ENCODE results near the gene FBXW5. TPM values are rescaled to one million over a fixed set of nuclear protein-coding genes. Genes with fewer than 3 reads are reported as not detected.

Gene FBXW5
- total RNA-seq, 2 donors from 2014 or later: 64.2 to 76.5 TPM

- Histone ChIP-seq H3K4me3 (ENCODE audit: low read length) (no peak overlapping the region), H3K27me3 (ENCODE audit: control insufficient read depth, insufficient read depth, low read length, poor library complexity, severe bottlenecking) (no peaks in the 10 kb centered on the region), H3K36me3 (ENCODE audit: control insufficient read depth, insufficient read depth, low read length) (peaks cover 50% of the 10 kb centered on the region), H3K27ac (ENCODE audit: low read depth, low read length) (no peak overlapping the region), H3K9me3 (ENCODE audit: control insufficient read depth, low read length) (no peaks in the 10 kb centered on the region), H3K9ac (ENCODE audit: extremely low read depth, low read length, poor library complexity, severe bottlenecking) (no peak overlapping the region), H3K4me1 (ENCODE audit: control insufficient read depth, insufficient read depth, low read length) (no peaks in the 10 kb centered on the region)
- TF ChIP-seq, protein P1, sequence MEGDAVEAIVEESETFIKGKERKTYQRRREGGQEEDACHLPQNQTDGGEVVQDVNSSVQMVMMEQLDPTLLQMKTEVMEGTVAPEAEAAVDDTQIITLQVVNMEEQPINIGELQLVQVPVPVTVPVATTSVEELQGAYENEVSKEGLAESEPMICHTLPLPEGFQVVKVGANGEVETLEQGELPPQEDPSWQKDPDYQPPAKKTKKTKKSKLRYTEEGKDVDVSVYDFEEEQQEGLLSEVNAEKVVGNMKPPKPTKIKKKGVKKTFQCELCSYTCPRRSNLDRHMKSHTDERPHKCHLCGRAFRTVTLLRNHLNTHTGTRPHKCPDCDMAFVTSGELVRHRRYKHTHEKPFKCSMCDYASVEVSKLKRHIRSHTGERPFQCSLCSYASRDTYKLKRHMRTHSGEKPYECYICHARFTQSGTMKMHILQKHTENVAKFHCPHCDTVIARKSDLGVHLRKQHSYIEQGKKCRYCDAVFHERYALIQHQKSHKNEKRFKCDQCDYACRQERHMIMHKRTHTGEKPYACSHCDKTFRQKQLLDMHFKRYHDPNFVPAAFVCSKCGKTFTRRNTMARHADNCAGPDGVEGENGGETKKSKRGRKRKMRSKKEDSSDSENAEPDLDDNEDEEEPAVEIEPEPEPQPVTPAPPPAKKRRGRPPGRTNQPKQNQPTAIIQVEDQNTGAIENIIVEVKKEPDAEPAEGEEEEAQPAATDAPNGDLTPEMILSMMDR (conservative IDR thresholded peaks at IDR 0.05): no peak
- H3K4me3 Mint-ChIP-seq: no peak overlapping the region
- 17 to 91% methylated on average over 1 to 11 of the region's 11 CpGs for WGBS, 2 experiments (ENCODE audit: insufficient coverage in 1 of 2, insufficient read length in 1 of 2)
- H3K9me3 Mint-ChIP-seq: no peaks in the 10 kb centered on the region
- no peaks in the 10 kb centered on the region for H3K4me1 Mint-ChIP-seq
- no peak for DNase-seq
- peaks cover 58% of the 10 kb centered on the region for H3K36me3 Mint-ChIP-seq (ENCODE audit: low read depth)
- H3K27ac Mint-ChIP-seq: no peak overlapping the region
- H3K27me3 Mint-ChIP-seq (ENCODE audit: insufficient read depth): no peaks in the 10 kb centered on the region
Observed at GRCh38 chr9:136917902-136918301, 26.6 kb downstream of the FBXW5 start.

GRCh38 chr9:136916330-136917184, 28.0 kb downstream of the FBXW5 start:
- DNase-seq: no peak
- WGBS, 2 experiments (ENCODE audit: insufficient coverage in 1 of 2, insufficient read length in 1 of 2): 95 to 96% methylated on average over 29 to 32 of the region's 32 CpGs
- no peak overlapping the region for H3K4me3 ChIP-seq (ENCODE audit: low read length)
- no peaks in the 10 kb centered on the region for H3K9me3 ChIP-seq (ENCODE audit: control insufficient read depth, low read length)
- Mint-ChIP-seq H3K9me3 (no peaks in the 10 kb centered on the region), H3K36me3 (ENCODE audit: low read depth) (peaks cover 52% of the 10 kb centered on the region), H3K4me1 (no peaks in the 10 kb centered on the region), H3K27ac (no peak overlapping the region), H3K27me3 (ENCODE audit: insufficient read depth) (no peaks in the 10 kb centered on the region), H3K4me3 (no peak overlapping the region)
- no peaks in the 10 kb centered on the region for H3K4me1 ChIP-seq (ENCODE audit: control insufficient read depth, insufficient read depth, low read length)
- H3K27ac ChIP-seq (ENCODE audit: low read depth, low read length): no peak overlapping the region
- peaks cover 52% of the 10 kb centered on the region for H3K36me3 ChIP-seq (ENCODE audit: control insufficient read depth, insufficient read depth, low read length)
- H3K27me3 ChIP-seq (ENCODE audit: control insufficient read depth, insufficient read depth, low read length, poor library complexity, severe bottlenecking): no peaks in the 10 kb centered on the region
- TF ChIP-seq, protein P1 (conservative IDR thresholded peaks at IDR 0.05): no peak
- no peak overlapping the region for H3K9ac ChIP-seq (ENCODE audit: extremely low read depth, low read length, poor library complexity, severe bottlenecking)

- H3K9me3 ChIP-seq (ENCODE audit: control insufficient read depth, low read length): no peaks in the 10 kb centered on the region
- H3K27ac ChIP-seq (ENCODE audit: low read depth, low read length): no peak overlapping the region
- Mint-ChIP-seq H3K27ac (no peak overlapping the region), H3K36me3 (ENCODE audit: low read depth) (peaks cover 53% of the 10 kb centered on the region), H3K4me1 (no peaks in the 10 kb centered on the region), H3K4me3 (no peak overlapping the region), H3K27me3 (ENCODE audit: insufficient read depth) (no peaks in the 10 kb centered on the region), H3K9me3 (no peaks in the 10 kb centered on the region)
- no peak for DNase-seq
- H3K9ac ChIP-seq (ENCODE audit: extremely low read depth, low read length, poor library complexity, severe bottlenecking): no peak overlapping the region
- H3K36me3 ChIP-seq (ENCODE audit: control insufficient read depth, insufficient read depth, low read length): peaks cover 53% of the 10 kb centered on the region
- no peaks in the 10 kb centered on the region for H3K4me1 ChIP-seq (ENCODE audit: control insufficient read depth, insufficient read depth, low read length)
- 88 to 93% methylated on average over 13 to 21 of the region's 21 CpGs for WGBS, 2 experiments (ENCODE audit: insufficient coverage in 1 of 2, insufficient read length in 1 of 2)
- no peak overlapping the region for H3K4me3 ChIP-seq (ENCODE audit: low read length)
- no peaks in the 10 kb centered on the region for H3K27me3 ChIP-seq (ENCODE audit: control insufficient read depth, insufficient read depth, low read length, poor library complexity, severe bottlenecking)
- TF ChIP-seq, protein P1 (conservative IDR thresholded peaks at IDR 0.05): no peak
Observed at GRCh38 chr9:136915632-136916329, 28.8 kb downstream of the FBXW5 start.
